NCI-H146 (cell line): ENCODE measurements around the gene ACTL6B.
"Not testable (repeated sequence)": the region's sequence is repeated elsewhere in the genome, so short reads cannot be mapped to it uniquely, and the experiment has no call there.

Experiments
- DNase-seq: peaks from one replicate; lab custom pipeline; 2025; lab: John Stamatoyannopoulos, UW

ACTL6B gene

GRCh38 chr7:100671353-100672327, 15.4 kb upstream of the ACTL6B start:
- no peak for DNase-seq

DNA sequence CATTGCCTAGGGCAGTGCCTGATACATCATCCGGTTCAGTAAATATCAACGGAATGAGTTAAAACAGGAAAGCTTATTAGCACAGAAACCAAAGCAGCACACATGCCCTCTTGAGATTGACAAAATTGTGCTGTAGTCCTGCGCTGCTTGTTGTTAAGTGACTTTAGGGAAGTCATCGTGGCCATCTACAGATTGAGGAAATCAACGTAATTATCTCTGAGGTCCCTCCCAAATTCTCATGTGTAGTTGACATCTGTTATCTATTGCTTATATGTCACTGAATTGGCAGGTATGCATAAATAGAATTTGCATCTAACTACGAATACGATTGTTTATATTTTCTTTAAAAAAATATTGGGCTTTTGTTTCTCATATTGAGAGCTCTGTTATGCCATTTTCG, 13.8 kb upstream of the ACTL6B start:
- no peak for DNase-seq

GRCh38 chr7:100669106-100669505, 12.9 kb upstream of the ACTL6B start:
- DNase-seq = not testable (repeated sequence)

DNA sequence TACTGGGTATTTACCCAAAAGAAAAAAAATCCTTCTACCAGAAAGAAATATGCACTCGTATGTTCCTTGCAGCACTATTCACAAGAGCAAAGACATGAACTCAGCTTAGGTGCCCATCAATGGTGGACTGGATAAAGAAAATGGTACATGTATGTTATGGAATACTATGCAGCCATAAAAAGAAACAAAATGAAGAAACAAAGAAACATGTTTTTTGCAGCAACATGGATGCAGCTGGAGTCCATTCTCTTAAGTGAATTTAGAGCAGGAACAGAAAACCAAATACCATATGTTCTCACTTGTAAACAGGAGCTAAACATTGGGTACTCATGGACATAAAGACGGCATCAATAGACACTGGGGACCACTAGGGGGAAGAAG, 11.8 kb upstream of the ACTL6B start:
- DNase-seq = no peak

- no peak for DNase-seq
Measured at GRCh38 chr7:100667331-100668068, 11.3 kb upstream of the ACTL6B start.

GRCh38 chr7:100665168-100665726, 9.0 kb upstream of the ACTL6B start:
- DNase-seq = no peak

DNA sequence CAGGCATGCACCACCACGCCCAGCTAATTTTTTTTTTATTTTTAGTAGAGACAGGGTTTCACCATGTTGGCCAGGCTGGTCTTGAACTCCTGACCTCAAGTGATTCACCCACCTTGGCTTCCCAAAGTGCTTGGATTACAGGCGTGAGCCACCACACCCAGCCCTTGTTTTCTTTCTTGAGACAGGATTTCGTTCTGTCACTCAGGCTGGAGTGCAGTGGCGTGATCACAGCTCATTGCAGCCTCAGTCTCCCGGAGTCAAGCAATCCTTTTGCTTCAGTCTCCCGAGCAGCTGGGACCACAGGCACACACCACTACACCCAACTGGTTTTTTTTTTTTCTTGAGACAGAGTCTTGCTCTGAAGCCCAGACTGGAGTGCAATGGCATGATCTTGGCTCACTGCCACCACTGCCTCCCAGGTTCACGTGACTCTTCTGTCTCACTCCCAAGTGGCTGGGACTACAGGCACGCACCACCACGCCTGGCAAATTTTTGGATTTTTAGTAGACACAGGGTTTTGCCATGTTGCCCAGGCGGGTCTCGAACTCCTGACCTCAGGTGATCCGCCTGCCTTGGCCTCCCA, 6.0 kb upstream of the ACTL6B start:
- DNase-seq = not testable (repeated sequence)

- DNase-seq = no peak
Measured at GRCh38 chr7:100654908-100655831, 1.1 kb downstream of the ACTL6B start.

DNA sequence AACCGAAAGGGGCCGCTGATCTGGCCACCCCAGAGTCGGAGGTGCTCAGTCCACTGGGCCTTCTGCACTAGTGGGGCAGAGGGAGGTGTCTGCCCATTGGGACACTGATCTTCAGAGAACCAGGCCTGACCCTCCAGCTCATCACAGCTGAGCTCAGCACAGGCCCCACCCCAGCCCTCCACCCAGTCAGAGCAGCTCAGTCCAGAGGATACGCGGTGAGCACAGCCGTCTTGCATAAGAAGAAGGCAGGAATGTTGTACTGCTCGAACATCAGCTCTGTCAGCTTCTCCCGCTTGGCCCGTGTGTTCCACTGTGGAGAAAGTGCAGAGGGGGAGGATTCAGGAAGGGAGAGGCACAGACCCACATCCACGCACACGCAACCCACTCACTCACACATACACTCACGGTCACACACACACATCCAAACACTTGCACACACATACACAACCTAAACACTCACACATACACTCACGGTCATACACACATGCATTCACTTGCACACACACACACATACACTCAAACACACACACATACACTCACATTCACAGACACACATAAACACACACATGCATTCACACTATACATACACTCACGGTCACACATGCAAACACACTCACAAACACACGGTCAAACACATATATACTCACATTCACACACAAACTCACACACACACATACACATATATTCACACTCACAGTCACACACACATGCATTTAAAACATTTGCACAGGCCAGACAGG, 6.3 kb downstream of the ACTL6B start:
- DNase-seq = no peak

DNA sequence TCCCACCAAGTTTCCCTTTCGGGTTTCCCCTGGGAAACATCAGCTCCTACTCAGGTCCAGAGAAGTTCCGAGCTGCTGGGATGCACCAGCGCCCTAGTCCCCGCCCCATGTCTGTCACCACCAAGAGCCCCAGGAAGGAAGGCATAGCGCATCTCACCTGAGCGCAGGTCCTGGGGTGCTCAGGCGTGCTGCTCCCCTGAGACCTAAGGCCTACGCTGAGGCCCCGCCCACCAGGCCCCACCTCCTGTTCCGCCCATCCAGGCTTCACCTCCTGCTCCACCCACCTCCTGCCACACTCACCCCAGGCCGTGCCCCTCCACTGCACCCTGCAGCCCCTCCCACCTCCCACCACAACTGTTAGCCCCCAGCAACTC, 13.7 kb downstream of the ACTL6B start:
- DNase-seq = no peak

- no peak for DNase-seq
Measured at GRCh38 chr7:100641860-100642533, 14.3 kb downstream of the ACTL6B start.

DNA sequence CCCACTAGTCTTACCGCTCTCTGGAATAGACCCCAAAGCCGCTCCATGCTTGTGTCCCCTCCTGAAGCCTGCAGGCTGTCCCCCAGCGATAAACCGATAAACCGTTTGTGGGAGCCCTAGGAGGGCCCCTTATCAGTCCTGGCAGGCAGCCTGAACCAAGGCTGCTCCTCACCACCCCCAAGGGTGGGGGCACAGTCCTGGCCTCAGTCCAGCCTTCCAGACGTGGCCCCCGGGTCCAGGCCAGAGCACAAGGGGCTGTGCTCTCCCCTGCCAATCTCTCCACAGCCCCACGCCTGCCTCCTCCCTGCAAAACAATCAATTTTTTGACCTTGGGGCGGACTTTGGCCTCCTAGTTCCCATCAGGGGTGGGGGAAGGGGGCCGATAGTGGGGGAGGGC, 14.8 kb downstream of the ACTL6B start, which contains the start of gene TFR2:
Gene TFR2 (minus strand): TSS at position 90 of the 397 bp plus-strand sequence. CDS start 43 bp downstream, at position 47.
- DNase-seq = no peak

- no peak for DNase-seq
Measured at GRCh38 chr7:100640517-100641440, 15.5 kb downstream of the ACTL6B start.

GRCh38 chr7:100639995-100640516, 16.2 kb downstream of the ACTL6B start:
- DNase-seq = no peak

DNA sequence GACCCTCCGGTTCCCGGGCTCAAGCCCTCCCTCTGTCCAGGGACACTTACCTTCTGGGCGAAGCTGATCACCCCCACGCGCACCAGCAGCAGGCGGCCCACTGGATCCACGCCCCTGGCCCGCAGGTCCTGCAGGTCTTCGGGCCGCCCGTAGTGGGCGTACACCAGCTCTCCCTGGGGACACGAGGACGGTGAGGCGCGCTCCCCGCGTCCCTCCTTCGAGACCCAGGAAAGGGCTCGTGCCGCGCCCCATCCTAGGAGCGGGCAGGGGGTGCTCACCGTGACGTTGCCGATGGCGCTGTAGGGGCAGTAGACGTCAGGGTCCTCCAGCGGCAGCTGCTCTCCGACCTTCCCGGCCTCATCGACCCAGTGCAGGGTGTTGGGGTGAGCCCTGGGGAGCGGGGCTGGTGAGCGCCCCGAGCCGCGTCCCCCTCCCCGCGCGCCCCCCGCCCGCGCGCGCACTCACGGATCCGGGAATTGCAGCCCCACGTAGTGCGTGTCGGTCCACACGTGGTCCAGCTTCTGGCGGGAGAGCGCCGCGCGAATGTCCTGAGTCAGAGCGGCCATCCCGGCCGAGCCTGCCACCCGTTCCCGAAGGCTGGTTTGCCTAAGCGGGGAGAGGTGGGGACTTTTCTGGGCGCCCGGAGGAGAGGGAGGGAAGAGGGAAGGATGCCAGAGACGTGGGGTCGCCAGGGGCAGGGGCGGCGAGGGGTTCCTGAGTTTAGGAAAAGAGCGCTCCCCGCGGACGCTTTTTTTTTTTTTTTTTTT, 23.1 kb downstream of the ACTL6B start:
- DNase-seq = peak; percentile 71

DNA sequence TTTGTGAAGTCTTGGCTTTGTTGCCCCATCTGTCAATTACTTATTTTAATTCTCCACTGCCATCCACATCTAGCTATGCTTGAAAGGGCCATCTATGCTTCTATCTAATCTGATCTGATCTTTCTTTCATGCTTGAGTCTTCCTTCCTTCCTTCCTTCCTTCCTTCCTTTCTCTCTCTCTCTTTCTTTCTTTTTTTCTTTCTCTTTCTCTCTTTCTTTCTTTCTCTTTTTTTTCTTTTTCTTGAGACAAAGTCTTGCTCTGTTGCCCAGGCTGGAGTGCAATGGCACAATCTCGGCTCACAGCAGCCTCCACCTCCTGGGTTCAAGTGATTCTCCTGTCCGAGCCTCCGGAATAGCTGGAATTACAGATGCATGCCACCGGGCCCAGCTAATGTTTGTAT, 26.2 kb downstream of the ACTL6B start:
- DNase-seq = no peak

GRCh38 chr7:100629117-100629716, 27.0 kb downstream of the ACTL6B start:
- peak; percentile 6 for DNase-seq

DNA sequence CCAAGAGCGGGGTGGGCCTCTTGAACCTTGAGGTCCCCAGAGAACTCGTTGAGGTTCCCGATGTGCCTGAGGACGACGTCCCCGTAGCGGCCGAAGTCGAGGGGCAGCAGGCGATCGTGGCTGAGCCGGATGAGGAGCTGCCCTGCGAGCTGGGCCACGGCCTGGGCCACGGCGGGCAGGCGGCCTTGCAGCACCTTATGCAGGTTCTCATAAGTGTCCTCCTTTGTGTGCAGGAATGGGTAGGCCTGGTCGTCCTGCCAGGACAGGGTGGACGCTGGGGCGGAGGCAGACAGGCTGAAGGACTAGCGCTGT, 29.1 kb downstream of the ACTL6B start:
- DNase-seq = no peak
